Neuronal stem cell (in vitro differentiated cells): ENCODE measurements around the gene ADAMTS15.
A peak's percentile ranks its signal among the peaks of the same experiment; 100 is the strongest.

Experiments
- DNase-seq: peaks from one replicate; pipeline ENCODE4 v3.0.0-alpha.2; 2013; ENCODE audit warnings: low spot score
- H2AFZ ChIP-seq: one replicate; pipeline ENCODE4 v1.6.1; 2013; ENCODE audit warnings: mild to moderate bottlenecking, low read length, inconsistent platforms
- H2AK5ac ChIP-seq: 2 replicates; pipeline ENCODE4 v1.6.1; 2013; ENCODE audit warnings: low read depth, mild to moderate bottlenecking, inconsistent platforms, low read length, moderate library complexity, mixed read lengths
- H2BK120ac ChIP-seq: 2 replicates; pipeline ENCODE4 v1.6.1; 2013; ENCODE audit warnings: low read depth, mild to moderate bottlenecking, inconsistent platforms, low read length, moderate library complexity, mixed read lengths
- H2BK12ac ChIP-seq: one replicate; pipeline ENCODE4 v1.6.1; 2013; ENCODE audit warnings: low read length, inconsistent platforms
- H2BK15ac ChIP-seq: 2 replicates; pipeline ENCODE4 v1.6.1; 2013; ENCODE audit warnings: mild to moderate bottlenecking, low read length, inconsistent platforms, mixed read lengths
- H2BK5ac ChIP-seq: one replicate; pipeline ENCODE4 v1.6.1; 2013; ENCODE audit warnings: inconsistent platforms, mild to moderate bottlenecking, low read length, moderate library complexity
- H3K14ac ChIP-seq: one replicate; pipeline ENCODE4 v1.6.1; 2013; ENCODE audit warnings: low read length, inconsistent platforms
- H3K18ac ChIP-seq: 2 replicates; pipeline ENCODE4 v1.6.1; 2013; ENCODE audit warnings: low read length, inconsistent platforms
- H3K23ac ChIP-seq: 2 replicates; pipeline ENCODE4 v1.6.1; 2013; ENCODE audit warnings: low read depth, mild to moderate bottlenecking, mixed read lengths, low read length, inconsistent platforms; ENCODE audit not compliant: poor library complexity
- H3K27ac ChIP-seq: replicated peaks from 3 replicates; pipeline ENCODE4 v1.5.1; 2013; ENCODE audit warnings: low read length, inconsistent platforms
- H3K27me3 ChIP-seq, 3 experiments: 2 replicates each; pipeline ENCODE4 v1.6.1; 2013; ENCODE audit warnings: low read length in 3 of 3, mild to moderate bottlenecking in 2 of 3, inconsistent platforms in 1 of 3, low read depth in 1 of 3, mixed read lengths in 1 of 3, moderate library complexity in 1 of 3; ENCODE audit not compliant: control insufficient read depth in 3 of 3, insufficient read depth in 3 of 3
- H3K36me3 ChIP-seq, 2 donors: replicated peaks in 1 of 2; 2 replicates each; pipeline ENCODE4 v1.6.1; 2013; ENCODE audit warnings: low read length in 2 of 2; ENCODE audit not compliant: control insufficient read depth in 2 of 2, insufficient read depth in 2 of 2
- H3K4ac ChIP-seq: 2 replicates; pipeline ENCODE4 v1.6.1; 2013; ENCODE audit warnings: inconsistent platforms, mild to moderate bottlenecking, low read length, moderate library complexity
- H3K4me1 ChIP-seq, 2 donors: 1 replicate in 1 of 2; 2 replicates in 1 of 2; pipeline ENCODE4 v1.6.1; 2013; ENCODE audit warnings: low read length in 2 of 2, low read depth in 1 of 2; ENCODE audit not compliant: control insufficient read depth in 2 of 2, insufficient read depth in 1 of 2
- H3K4me2 ChIP-seq: one replicate; pipeline ENCODE4 v1.6.1; 2013; ENCODE audit warnings: mild to moderate bottlenecking, low read length, inconsistent platforms; ENCODE audit not compliant: insufficient read depth, poor library complexity, severe bottlenecking
- H3K4me3 ChIP-seq, 2 donors: 2 replicates each; pipeline ENCODE4 v1.5.1; 2013; ENCODE audit warnings: low read length in 2 of 2, mild to moderate bottlenecking in 2 of 2, inconsistent platforms in 1 of 2, moderate library complexity in 1 of 2
- H3K79me1 ChIP-seq: one replicate; pipeline ENCODE4 v1.6.1; 2013; ENCODE audit warnings: low read depth, mild to moderate bottlenecking, inconsistent platforms, low read length, moderate library complexity
- H3K9ac ChIP-seq: one replicate; pipeline ENCODE4 v1.6.1; 2013; ENCODE audit warnings: mild to moderate bottlenecking, low read depth, low read length, inconsistent platforms; ENCODE audit not compliant: poor library complexity
- H3K9me3 ChIP-seq, 2 donors: replicated peaks in 1 of 2; 2 replicates each; pipeline versions ENCODE3 to v1.6.1; 2013; ENCODE audit warnings: low read length in 2 of 2, mild to moderate bottlenecking in 2 of 2, inconsistent platforms in 1 of 2, low read depth in 1 of 2, mixed read lengths in 1 of 2, moderate library complexity in 1 of 2; ENCODE audit not compliant: control insufficient read depth in 2 of 2, insufficient read depth in 1 of 2
- H4K8ac ChIP-seq: one replicate; pipeline ENCODE4 v1.6.1; 2013; ENCODE audit warnings: low read depth, mild to moderate bottlenecking, inconsistent platforms, low read length, moderate library complexity
- H4K91ac ChIP-seq: one replicate; pipeline ENCODE4 v1.6.1; 2013; ENCODE audit warnings: low read length, low read depth, mild to moderate bottlenecking, inconsistent platforms; ENCODE audit not compliant: poor library complexity
- WGBS, 2 donors: extraction: QIAGEN DNeasy Blood & Tissue Kit; methylation state at CpG; one replicate each; pipeline ENCODE4 v1.1.7; 2013; ENCODE audit warnings: missing lambda C conversion rate in 2 of 2, mixed read lengths in 1 of 2; ENCODE audit not compliant: insufficient read length in 2 of 2, insufficient replicate concordance in 1 of 2; ENCODE audit errors: extremely low coverage in 2 of 2; 5-methylcytosine and 5-hydroxymethylcytosine counted together

ADAMTS15 gene

DNA sequence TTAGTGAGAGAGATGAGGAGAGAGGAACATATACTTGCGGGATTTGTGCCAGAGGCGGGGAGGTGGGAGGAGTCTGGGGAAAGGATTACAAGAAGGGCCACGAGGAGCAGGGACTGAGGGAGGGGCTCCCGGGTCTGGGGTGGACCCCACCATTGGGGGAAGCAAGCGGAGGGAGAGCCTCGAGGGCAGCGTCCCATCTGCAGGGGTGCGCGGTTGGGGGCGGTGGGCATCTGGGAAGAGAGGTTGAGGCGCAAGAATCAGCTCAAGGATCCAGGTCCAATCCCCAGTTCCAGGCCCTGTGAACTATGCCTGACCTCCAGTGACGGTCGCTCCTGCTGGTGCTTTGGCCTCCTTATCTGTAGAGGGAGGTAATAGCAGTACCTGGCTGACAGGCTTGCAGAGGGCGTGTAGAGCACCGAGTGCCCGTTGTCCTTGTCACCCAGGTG lies 38.0 kb downstream of the ADAMTS15 start:
- H4K91ac ChIP-seq: no peak overlapping the region
- peak overlapping the region; percentile 22 for H3K23ac ChIP-seq
- H3K9ac ChIP-seq: no peak overlapping the region
- no peak overlapping the region for H3K18ac ChIP-seq
- H3K14ac ChIP-seq: no peak overlapping the region
- H3K79me1 ChIP-seq: no peaks in the 10 kb centered on the region
- no peak overlapping the region for H3K4me3 ChIP-seq
- no peak overlapping the region for H3K4ac ChIP-seq
- WGBS, 2 donors: no CpG with 5 or more reads among the region's 16 CpGs
- no peak overlapping the region for H2BK5ac ChIP-seq
- H2BK15ac ChIP-seq: no peak overlapping the region
- H2BK120ac ChIP-seq: no peak overlapping the region
- H3K4me1 ChIP-seq: peaks cover 0 to 5% of the 10 kb centered on the region in 2 donors
- no peak overlapping the region for H2AK5ac ChIP-seq
- no peak overlapping the region for H3K27ac ChIP-seq
- no peak overlapping the region for H2AFZ ChIP-seq
- H2BK12ac ChIP-seq: no peak overlapping the region
- H3K27me3 ChIP-seq: no peaks in the 10 kb centered on the region
- no peaks in the 10 kb centered on the region for H3K36me3 ChIP-seq
- DNase-seq: no peak
- H3K9me3 ChIP-seq: peaks cover 0 to 1% of the 10 kb centered on the region in 2 donors
- no peak overlapping the region for H3K4me2 ChIP-seq
- H4K8ac ChIP-seq: no peak overlapping the region

DNA sequence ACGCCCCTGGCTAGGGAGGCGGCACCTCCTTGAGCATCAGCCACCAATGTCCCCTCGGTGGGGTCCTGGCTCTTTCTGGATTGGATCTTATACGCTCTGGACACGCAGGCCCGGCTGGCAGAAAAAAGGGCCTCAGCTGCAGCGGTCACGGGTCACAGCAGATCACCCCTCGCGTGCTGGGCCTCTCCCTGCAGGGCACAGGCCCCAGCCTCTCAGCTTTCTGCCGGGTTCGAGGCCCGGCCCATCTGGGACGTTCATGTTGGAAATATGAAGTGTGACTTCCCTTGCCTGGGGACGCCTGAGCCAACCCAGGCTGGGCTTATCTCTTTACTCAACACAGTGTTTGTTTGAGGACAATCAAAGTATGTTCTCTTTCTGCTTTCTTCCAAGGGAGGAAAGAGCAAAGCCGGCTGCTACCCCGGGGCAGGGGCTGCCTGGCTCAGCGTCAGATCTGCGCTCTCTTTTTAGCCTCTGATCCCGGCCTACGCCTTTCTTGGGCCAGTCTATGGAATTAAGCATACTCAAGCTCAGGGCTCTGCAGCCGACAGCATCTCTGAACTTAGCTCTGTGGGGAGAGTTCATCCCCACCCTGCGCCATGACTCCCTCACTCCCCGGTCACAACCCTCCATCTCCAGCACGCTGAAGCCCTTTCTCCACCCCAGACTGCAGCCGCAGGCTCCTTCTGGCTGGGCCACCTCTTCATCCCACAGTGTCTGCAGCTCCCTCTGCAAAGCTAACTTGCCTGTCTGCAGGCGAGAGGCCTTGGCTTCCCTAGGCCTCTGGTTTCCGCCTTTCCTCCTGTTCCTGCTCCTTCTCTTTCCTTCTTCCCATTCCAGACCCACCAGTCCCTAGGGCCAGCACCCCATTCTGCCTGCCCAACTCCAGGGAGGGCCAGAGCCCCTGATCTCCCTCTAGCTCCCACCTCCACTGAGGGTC lies 38.8 kb downstream of the ADAMTS15 start:
- peak overlapping the region; percentile 32 for H3K14ac ChIP-seq
- peaks cover 0 to 1% of the 10 kb centered on the region in 2 donors for H3K9me3 ChIP-seq
- H3K4me1 ChIP-seq: peaks cover 0 to 5% of the 10 kb centered on the region in 2 donors
- peak overlapping the region; percentile 50 for H2AK5ac ChIP-seq
- H2AFZ ChIP-seq: peak overlapping the region; percentile 32
- H3K9ac ChIP-seq: no peak overlapping the region
- no peak overlapping the region for H3K4me3 ChIP-seq
- H3K23ac ChIP-seq: peak overlapping the region; percentile 59
- H2BK120ac ChIP-seq: peak overlapping the region; percentile 21
- H3K27me3 ChIP-seq: no peaks in the 10 kb centered on the region
- no peak overlapping the region for H3K4ac ChIP-seq
- no peaks in the 10 kb centered on the region for H3K79me1 ChIP-seq
- H3K18ac ChIP-seq: peak overlapping the region; percentile 36
- H2BK5ac ChIP-seq: no peak overlapping the region
- H3K36me3 ChIP-seq: no peaks in the 10 kb centered on the region
- no peak for DNase-seq
- no peak overlapping the region for H4K8ac ChIP-seq
- no peak overlapping the region for H2BK12ac ChIP-seq
- WGBS, 2 donors: no CpG with 5 or more reads among the region's 28 CpGs
- H4K91ac ChIP-seq: no peak overlapping the region
- peak overlapping the region; percentile 20 for H2BK15ac ChIP-seq
- H3K27ac ChIP-seq: no peak overlapping the region
- H3K4me2 ChIP-seq: no peak overlapping the region

DNA sequence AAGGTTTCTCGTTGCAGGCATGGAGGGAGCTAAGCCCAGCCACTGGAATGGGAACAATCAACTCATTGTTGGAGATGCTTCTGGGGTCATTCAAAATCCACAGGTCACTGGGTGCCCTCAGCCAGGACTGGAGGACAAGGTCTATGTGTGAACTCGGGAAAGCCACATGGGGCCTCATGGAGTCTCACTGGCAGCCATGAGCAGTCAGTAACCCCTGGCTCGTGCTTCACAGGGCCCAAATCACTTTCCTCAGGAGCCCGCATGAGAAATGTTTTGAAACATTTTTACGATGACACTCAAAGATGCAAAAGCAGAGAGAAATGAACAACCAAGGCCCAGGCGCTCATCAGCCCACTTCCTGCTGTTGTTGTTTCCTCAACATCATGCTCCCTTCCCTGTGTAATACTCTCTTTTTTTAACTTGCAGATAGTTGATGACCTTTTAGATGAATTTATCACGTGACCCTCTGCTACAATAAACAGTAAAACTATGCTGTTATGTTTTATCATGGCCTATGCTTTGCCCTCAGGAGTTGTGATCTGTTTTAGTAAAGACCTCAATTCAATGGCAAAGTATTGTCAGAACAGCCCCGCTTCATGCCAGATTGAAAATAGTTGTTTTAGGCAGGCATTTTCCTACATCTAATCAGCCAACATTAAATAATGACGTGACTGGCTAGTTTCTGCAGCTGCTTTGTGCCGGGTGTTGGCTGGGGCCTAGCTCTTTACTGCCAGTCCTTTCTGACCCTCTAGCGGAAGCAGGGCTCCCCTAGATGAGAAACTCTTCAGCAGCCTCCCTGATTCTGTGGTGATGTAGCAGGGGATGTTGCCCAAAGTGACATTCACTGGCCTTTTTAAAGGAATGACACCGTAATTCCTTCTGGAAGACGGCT lies 39.7 kb downstream of the ADAMTS15 start:
- no peaks in the 10 kb centered on the region for H3K79me1 ChIP-seq
- no CpG with 5 or more reads among the region's 13 CpGs for WGBS, 2 donors
- no peaks in the 10 kb centered on the region for H3K36me3 ChIP-seq
- DNase-seq: no peak
- H3K4me3 ChIP-seq: no peak overlapping the region
- no peak overlapping the region for H2BK5ac ChIP-seq
- peak overlapping the region; percentile 59 for H3K23ac ChIP-seq
- H3K14ac ChIP-seq: peak overlapping the region; percentile 32
- H2BK120ac ChIP-seq: peak overlapping the region; percentile 21
- H3K9ac ChIP-seq: no peak overlapping the region
- no peak overlapping the region for H4K91ac ChIP-seq
- H3K27me3 ChIP-seq: no peaks in the 10 kb centered on the region
- H2AFZ ChIP-seq: peak overlapping the region; percentile 32
- no peak overlapping the region for H4K8ac ChIP-seq
- H2BK12ac ChIP-seq: no peak overlapping the region
- peaks cover 0 to 1% of the 10 kb centered on the region in 2 donors for H3K9me3 ChIP-seq
- H3K4me2 ChIP-seq: no peak overlapping the region
- H2BK15ac ChIP-seq: no peak overlapping the region
- no peak overlapping the region for H3K27ac ChIP-seq
- peak overlapping the region; percentile 50 for H2AK5ac ChIP-seq
- peaks cover 0 to 5% of the 10 kb centered on the region in 2 donors for H3K4me1 ChIP-seq
- H3K18ac ChIP-seq: peak overlapping the region; percentile 36
- no peak overlapping the region for H3K4ac ChIP-seq
